ENCODE measurements around the gene YWHAG.
"Not testable (repeated sequence)": the region's sequence is repeated elsewhere in the genome, so short reads cannot be mapped to it uniquely, and the experiment has no call there.

YWHAG gene

DNA sequence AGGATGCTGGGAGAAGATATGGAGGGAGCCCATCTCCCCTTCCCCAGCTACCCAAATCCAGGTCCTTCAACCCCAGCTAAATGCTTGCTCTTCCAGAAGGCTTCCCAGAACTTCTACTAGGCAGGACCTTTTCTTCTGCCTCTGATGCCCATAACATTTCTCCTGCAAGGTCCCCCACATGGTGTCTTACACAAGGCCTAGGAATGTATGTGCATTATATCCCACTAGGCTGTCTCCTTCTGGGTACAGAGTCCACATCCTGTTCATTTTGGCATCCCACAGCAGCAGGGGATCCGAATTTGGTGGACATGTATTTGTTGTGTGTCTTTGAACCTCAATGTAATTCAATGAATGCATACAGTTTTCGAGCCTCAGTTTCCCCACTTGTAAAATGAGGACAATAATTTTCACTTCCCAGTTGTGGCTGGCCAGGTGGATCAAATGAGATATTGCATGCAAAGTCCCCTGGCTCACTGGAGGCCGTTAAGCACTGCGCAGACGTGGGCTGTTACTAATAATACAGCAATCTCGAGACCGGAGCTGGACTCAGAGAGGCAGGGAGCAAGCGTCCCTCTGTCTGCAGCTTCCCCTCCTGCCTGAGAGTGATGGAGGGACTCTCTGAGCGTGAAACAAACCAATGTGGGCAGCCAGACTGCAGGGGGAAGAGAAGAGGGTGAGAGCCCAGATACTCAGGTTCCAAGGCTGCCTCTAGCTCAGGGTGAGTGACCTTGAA is 18.6 kb upstream of the YWHAG start:
- DNase-seq, result no peak

DNA sequence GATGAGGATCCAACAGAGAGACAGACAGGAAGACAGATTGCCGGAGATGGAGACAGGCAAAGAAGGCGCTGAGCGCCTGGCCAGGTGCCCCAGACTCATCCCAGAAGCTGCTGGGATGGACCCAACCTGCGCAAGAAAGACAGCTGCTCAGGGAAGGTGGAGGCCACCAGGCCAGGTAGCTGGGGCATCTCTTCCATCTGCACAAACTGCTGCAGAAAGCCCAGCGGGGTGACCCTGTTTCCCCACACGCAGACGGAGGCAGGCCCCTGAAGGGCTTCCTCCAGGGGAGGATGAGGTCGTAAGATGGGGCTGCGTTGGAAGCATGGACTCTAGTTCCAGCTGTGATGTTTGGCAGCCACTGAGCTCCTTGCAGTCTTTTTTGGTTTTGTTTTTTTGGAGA is 16.5 kb upstream of the YWHAG start:
- DNase-seq, result no peak

- DNase-seq, result no peak
Measured at GRCh38 chr7:76372984-76373833, 14.4 kb upstream of the YWHAG start.

DNA sequence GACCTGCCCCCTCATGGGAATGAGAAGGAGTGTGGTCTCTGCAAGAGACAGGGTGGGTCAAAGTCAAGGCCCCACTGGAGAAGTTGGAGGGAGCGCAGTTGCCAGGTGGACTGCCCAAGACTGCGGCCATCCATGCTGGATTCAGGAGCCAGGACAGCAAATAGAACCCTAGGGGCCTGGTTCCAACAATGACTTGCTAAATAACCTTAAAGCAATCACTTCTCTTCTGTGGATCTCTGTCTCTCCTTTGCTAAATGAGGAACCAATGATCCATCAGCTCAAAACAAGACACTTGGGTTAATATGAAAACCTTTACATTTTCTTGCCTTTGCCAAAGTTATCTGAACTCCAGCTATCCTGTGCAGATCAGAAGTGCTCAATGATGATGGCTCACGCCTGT is 12.6 kb upstream of the YWHAG start:
- DNase-seq, result no peak

DNA sequence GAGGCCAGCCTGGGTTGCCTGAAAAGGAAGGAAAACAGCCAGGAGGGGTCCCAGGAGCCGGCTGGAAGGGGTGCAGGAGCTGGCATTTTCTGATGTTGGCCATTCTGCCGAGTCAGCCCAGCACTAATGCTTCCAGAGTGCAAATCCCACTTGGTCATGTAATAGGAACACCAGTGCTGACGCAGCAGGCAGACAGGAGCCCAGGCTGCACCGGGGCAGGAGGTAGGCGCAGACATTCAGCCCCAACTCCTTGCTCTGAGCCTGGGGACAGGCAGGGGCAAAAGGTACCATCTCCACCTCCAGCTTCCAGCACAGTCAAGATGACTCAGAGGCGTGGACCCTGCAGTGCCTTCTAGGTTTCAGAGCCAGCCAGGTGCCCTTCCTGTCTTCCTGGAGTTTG is 10.2 kb upstream of the YWHAG start:
- DNase-seq, result no peak

DNA sequence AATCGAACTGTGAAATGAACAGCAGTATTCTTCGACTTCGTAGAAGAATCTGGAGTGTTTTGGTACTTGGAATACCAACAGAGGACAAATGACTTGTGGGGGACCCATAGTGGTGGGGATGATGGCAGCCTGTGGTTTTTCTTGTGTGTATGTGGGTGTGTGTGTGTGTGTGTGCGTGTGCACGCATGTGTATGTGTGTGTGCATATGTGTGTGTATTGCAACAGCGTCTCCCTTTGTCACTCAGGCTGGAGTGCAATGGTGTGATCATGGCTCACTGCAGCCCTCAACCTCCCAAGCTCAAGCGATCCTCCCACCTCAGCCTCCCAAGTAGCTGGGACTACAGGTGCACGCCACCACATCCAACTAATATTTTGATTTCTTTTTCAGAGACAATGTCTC is 9.4 kb upstream of the YWHAG start:
- DNase-seq, result no peak

- no peak for DNase-seq
Measured at GRCh38 chr7:76364198-76364584, 5.4 kb upstream of the YWHAG start.

- not testable (repeated sequence) for DNase-seq
Measured at GRCh38 chr7:76363754-76364153, 5.0 kb upstream of the YWHAG start.

GRCh38 chr7:76359978-76360638 is 1.3 kb upstream of the YWHAG start:
- DNase-seq, result no peak

GRCh38 chr7:76359111-76359977 is 553 bp upstream of the YWHAG start:
- peak; percentile 97 for DNase-seq

- DNase-seq, result no peak
Measured at GRCh38 chr7:76358011-76358480, 745 bp downstream of the YWHAG start.

- DNase-seq, result no peak
Measured at GRCh38 chr7:76357475-76358010, 1.2 kb downstream of the YWHAG start.

DNA sequence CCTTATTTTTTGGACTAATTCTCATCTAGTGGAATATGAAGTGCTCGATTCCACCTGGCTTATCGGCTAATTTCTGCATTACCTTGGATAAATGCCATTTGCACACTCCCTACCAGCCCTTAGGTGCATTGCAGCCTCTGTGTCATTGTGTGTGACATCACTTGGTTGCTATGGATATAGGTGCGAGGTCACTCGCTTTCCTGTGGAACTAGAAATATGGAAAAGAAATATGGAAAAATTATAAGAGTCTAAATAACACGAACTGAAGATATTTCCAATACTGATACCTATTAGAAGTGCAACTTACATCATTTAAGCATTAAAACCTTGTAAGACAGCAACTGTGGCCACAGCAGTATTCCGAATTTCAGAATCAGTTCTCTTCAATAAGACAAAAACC is 2.0 kb downstream of the YWHAG start:
- DNase-seq, result peak; percentile 10

DNA sequence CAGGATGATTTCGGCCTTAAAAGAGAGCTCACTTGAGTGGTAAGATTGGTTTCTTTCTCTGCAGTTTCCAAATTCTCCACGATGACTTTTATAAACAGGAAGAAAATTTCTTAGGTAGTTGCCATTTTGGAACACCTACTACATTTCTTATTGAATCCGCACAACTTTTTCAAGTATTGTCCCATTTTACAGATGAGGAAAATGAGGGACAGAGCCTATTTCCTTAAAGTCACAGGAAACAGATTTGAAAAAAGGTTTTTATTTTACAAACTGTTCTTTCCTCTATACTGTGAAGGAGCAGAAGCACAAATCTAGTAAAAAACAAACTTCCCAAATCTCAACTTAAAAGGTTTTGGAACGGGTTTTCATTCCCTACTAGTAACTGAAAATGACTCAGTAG is 2.7 kb downstream of the YWHAG start:
- DNase-seq, result no peak

- no peak for DNase-seq
Measured at GRCh38 chr7:76354981-76355730, 3.6 kb downstream of the YWHAG start.

GRCh38 chr7:76354516-76354915 is 4.3 kb downstream of the YWHAG start:
- no peak for DNase-seq

GRCh38 chr7:76353744-76354143 is 5.0 kb downstream of the YWHAG start:
- DNase-seq, result no peak

GRCh38 chr7:76352193-76352592 is 6.6 kb downstream of the YWHAG start:
- no peak for DNase-seq

GRCh38 chr7:76351372-76351771 is 7.4 kb downstream of the YWHAG start:
- DNase-seq, result no peak

DNA sequence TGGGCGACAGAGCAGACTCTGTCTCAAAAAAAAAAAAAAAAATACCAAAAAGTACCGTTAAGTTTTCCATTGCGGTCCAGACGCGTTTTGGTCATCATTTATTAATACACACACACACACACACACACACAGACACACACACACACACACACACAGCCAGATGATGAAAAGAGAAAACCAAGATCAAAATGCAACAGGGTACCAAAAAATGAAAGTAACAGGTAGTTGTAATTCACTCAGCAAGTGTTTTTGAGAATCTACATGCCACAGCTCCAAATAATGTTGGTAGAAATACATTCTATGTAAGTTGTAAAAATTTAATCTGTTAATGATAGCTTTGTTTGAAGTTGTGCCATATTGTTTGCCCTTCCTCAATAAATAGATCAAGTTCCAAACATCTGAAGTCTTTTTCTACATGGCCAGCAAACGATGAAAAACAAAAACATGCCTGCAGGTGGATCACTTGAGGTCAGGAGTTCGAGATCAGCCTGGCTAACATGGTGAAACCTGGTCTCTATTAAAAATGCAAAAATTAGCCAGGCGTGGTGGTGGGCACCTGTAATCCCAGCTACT is 9.4 kb downstream of the YWHAG start:
- no peak for DNase-seq

DNA sequence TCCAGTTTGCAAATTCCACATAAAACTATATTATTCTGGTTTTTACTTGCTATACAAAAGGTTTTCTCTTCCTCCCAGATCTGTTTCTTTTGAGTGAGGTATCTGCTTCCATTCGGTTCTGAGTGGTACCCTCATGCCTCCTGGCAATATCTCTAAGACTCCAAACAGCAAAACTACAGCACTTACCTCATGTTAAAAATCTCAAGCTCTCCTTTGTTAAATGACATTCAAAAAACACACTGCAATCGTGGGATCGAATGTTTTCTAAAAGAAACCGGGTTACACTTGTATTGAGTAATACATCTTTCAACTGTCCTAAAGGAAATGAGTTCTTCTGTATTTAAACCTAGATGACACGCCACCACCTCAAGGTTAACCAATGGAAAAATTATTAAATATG is 11.1 kb downstream of the YWHAG start:
- DNase-seq, result no peak

Measured in DMS153 (cell line).